WI38 (cell line): ENCODE data around the gene IFT43.
A peak's percentile ranks its signal among the peaks of the same experiment; 100 is the strongest.

Experiments used
- H3K4me3 ChIP-seq: 2 replicates; pipeline ENCODE4 v1.5.1; 2011; ENCODE audit warnings: low read depth, mild to moderate bottlenecking, control low read depth, low read length
- CTCF ChIP-seq: IDR thresholded peaks from 2 replicates; pipeline ENCODE4 v1.5.1; 2012; ENCODE audit warnings: low read depth, mild to moderate bottlenecking, control low read depth, low read length

Gene IFT43

DNA sequence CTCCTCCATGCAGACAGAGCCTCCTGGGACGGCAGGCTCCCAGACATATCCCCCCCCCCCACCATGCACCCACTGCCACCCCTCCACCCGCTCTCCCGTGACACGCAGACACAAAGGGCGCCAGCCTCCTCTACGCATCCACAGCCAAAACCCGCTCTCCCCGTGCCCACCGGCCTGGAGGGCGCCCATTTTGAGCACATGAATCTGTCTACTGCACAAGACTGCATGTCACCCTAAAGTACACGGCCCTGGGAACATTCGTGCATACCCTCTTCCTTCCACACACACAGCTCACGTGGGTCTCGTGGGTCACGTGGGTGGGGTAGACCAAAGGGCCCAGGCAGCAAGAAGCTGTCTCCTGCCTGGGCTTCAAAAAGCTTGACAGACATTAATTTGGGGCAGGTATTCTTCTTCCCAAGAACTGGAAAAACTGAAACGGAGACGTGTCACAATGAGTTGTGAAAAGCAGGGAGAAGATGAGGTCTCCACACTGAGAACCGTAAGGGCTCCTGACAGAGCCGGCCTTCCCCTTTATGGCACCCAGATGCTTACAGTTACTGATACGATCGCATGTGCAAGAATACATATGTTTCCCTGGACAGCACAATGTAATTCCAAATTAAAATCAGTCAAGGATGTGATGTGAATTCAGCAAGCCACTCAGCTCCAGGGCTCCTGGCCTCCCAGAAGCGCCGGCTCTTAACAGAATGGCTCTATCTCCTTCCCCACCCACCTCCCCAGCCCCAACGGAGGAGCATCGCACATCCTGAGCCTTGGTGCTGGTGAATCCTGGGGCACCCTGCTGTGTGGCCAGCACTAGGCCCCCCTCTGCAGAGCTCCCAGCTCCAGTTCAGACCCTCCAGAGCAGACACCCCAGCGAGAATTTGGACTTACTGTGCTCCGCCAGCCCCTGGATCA lies 5.7 kb upstream of the IFT43 start:
- no peak overlapping the region for H3K4me3 ChIP-seq
- TF ChIP-seq CTCF = no peak

- TF ChIP-seq CTCF = no peak
- no peak overlapping the region; the same call in 1 of the 2 replicates for H3K4me3 ChIP-seq
Observed at GRCh38 chr14:75980856-75981255, 4.7 kb upstream of the IFT43 start.

GRCh38 chr14:75981426-75982265 lies 3.9 kb upstream of the IFT43 start, which contains the start of gene TGFB3:
TSS of gene TGFB3 (minus strand) at chr14:75981995. CDS start at chr14:75980893, 1,102 bp downstream.
- peak within 1 kb of the TSS; percentile 72 for H3K4me3 ChIP-seq
- TF ChIP-seq CTCF = no peak

- TF ChIP-seq CTCF = peak; percentile 49; the same call in 1 of the 2 replicates
- peak overlapping the region; percentile 72 for H3K4me3 ChIP-seq
Observed at GRCh38 chr14:75982266-75983018, 3.1 kb upstream of the IFT43 start.

DNA sequence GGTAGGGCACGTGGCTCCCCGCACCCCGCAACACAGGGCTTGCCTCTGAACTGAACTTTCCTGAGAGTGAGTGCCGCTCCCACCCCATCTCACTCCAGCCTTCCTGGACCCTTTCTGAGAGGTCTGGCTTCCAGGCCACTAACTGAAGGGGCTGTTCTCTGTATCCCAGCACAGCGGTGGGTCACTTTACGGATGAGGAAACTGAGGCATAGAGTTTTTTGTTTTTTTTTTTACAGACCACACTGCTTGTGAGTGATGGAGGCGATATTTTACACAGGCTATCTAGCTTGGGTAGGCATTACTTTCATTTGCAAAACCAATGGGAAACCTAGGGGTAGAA lies 2.6 kb upstream of the IFT43 start:
- TF ChIP-seq CTCF = no peak
- peak overlapping the region; percentile 72 for H3K4me3 ChIP-seq

DNA sequence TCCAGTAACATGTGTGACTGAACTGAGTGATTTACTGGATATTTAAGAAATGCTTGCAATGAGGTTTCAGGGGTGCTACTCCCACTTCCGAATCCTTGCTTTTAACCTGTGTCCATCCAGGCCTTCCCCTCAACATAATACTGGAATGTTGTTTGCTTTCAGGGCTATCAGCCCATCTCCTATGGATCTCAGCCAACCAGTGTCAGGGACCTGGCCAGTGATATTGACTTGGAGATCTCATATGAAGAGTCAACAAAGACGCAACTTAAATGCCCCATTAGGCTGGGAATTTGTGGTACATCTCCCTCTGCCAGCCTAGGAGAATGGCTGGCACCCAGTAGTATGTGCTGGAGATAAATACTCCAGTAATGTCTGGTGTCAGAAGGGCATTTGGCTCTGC lies 889 bp upstream of the IFT43 start:
- no peak for TF ChIP-seq CTCF
- H3K4me3 ChIP-seq = no peak overlapping the region
